GM12874 (cell line): ENCODE data around the gene TMC6.

Experiments
- TF ChIP-seq, protein P1 (sequence below): IDR thresholded peaks from 2 replicates; pipeline ENCODE4 v1.5.1; 2011; ENCODE audit warnings: low read depth, mild to moderate bottlenecking, control low read depth, low read length, moderate library complexity; ENCODE audit not compliant: insufficient read depth

The TMC6 gene

DNA sequence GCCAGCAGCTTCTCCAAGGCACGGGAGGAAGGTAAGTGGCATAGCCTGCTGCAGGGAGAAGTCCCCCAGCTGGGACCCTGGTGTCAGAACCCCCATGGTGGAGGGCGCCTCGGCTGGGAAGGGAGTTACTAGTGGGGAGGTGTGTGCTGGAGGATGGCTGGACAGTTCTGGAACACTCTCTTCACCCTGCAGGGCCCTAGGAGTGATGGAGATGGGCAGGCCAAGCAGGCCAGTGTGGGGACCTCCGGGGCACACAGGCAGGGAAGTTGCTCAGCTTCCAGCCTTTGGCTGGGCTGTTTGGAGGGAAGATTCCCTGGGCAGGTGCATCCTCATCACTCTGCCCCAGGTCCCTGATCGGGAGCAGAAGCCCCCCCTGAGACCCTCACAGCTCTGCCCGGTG lies 18.3 kb upstream of the TMC6 start:
- TF ChIP-seq, protein P1, sequence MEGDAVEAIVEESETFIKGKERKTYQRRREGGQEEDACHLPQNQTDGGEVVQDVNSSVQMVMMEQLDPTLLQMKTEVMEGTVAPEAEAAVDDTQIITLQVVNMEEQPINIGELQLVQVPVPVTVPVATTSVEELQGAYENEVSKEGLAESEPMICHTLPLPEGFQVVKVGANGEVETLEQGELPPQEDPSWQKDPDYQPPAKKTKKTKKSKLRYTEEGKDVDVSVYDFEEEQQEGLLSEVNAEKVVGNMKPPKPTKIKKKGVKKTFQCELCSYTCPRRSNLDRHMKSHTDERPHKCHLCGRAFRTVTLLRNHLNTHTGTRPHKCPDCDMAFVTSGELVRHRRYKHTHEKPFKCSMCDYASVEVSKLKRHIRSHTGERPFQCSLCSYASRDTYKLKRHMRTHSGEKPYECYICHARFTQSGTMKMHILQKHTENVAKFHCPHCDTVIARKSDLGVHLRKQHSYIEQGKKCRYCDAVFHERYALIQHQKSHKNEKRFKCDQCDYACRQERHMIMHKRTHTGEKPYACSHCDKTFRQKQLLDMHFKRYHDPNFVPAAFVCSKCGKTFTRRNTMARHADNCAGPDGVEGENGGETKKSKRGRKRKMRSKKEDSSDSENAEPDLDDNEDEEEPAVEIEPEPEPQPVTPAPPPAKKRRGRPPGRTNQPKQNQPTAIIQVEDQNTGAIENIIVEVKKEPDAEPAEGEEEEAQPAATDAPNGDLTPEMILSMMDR, result no peak

DNA sequence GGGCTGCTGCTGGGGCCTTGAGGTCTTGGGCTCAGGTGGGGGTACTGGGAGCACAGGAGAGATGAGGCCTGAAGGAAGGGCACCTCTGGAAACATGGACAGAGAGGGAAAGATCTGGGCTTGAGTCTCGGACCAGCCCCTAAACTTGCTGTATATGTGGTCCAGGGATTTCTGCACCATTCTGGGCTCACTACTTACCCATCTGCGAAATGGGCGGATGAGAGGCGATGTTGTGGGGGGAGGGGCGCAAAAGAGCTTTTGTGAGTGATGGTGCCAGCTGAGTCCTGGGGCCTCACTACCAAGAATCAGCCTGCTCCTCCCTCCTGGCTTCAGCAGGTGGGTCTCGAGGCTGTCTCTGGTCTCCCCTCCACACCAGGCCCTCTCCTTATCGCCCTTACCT lies 17.9 kb upstream of the TMC6 start:
- TF ChIP-seq, protein P1, result no peak

DNA sequence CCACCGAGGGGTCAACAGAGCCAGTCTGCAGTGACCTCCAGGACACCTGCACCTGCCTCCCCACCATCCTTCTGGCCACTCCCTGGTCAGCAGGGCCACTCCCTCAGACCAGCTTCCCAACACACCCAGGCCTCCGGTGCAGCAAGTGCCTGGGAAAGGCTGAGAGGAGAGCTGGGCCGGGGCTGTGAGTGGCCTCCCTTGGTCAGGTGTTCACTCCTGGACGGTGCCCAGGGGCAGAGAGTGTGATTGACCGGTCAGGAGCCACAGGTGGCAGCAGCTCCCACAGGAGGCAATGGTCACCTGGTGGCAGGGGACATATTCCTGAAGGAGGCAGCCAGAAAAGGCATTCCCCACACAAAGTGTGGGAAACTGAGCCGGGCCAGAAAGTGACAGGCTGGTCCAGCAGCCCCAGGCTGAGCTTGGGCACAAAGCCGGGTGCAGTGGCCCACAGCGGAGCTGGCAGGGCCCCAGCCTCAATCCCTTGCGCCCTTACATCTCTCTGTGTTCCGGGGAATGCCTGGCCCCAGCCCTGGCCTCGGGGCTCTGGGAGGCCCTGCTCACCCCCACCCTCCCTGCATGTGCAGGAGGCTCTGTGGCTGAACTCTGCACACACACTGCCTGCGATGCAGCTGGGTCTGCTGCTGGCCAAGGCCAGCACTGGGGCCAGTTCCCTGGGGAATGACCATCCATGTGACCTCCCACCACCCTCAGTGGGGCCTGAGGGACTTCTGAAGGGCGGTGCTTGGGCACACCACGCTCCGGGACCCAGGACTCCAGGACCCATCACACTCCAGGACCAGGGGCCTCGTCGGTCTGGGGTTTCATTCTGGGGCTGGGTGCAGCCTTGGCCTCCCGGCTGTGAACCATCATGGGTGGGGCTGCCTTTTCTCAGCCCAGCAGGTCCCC lies 16.4 kb upstream of the TMC6 start:
- TF ChIP-seq, protein P1, result no peak

DNA sequence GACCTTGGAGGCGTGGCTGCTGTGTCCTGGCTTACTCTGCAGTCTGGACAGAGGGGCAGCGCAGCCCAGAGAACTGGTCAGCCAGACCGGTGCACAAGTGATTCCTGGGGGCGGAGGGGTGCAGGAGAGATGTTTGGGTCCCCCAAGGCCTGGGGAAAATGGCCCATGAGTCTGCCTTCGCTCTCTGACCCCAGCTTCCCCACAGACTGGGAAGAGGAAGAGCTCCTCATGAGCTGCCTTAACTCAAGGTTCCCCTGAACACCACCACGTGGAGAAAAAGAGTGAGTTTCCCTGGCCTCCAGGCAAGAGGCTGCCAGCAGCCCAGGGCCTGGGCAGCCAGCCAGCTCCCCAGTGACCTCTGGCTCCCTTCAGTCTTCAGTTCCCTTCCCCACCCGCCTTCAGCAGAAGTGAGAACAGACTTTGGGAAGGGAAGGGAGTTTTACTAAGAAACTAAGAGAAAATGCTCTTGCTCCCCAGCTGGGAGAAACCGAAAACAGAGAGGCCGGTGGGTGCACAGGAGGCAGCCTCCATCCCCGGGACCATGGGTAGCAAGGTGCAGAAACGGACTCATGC lies 15.7 kb upstream of the TMC6 start:
- TF ChIP-seq, protein P1, result no peak

DNA sequence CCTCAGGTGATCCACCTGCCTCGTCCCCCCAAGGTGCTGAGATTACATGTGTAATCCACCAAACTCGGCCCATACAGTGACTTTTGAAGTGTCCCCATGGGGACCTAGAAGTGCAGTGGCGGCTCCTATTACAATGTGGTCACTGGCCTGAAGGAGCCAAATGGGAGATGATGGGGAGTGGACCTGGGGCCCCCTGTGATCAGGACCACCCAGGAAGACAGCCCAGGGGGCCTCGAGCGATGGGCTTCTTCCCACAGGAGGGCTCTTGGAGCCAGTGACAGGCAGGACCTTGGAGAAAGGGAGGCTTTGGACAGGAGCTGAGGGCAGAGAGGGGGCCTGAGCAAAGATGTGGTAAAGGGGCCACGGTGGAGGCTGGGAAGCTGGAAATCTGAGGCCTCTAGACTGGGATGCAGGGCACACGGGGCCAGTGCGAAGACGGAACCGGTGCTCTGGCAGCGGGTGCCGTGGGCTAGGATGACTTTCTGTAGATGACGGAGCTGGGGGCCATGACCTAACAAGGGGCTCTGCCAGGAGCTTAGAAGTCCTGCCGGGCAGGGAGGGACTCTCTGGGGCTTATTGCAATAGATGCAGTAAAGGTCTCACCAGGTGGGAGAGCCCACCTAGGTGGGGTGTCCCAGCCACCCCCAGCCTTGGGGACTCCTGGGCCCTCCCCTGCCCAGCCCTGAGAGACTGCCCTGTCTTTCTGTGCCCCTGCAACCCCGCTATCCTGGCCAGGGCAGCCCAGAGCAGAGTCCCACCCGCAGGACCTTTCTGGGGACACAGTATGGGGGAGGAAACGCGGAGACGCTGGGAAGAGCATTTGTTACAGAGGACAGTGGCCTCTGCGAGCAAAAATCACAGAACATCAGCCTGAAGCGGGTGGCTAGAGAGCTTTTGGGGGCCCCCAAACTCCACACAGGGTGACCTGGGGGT lies 14.9 kb upstream of the TMC6 start:
- TF ChIP-seq, protein P1, result no peak

DNA sequence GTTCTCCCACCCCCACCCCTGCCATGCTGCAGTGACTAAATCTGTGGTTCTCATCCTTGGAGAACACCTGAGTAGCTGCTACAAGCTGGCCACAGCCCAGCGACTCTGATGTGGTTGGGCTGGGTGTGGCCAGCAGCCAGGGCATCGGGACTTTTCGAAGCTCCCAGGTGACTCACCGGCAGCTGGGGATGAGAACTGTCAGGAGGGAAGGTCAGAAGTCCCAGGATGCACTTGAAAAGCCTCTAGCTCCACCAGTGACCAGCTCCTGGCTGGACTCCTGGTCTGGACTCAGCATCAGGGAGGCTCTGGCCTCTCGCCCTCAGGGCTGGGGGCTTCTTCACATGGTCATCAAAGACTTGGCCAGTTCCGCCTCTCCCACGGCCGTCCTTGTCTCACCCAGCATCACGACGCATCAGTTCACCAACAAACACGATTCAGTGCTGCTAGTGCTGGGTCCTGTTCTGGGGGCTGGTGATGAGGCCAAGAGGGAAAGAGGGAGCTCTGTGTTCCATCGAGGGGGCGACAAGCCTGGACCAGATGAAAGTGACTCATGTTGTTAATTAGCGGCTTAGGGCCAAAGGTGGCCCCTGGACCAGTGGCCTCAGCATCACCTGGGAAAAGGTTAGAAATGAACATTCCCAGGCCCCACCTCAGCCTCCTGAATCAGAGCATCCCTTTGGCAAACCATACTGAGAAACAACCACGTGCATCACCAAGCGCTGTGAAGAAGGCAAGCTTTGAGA lies 13.7 kb upstream of the TMC6 start:
- TF ChIP-seq, protein P1, result no peak
